Right forelimb (tissue), 1 donor: Measurements from ENCODE around the gene CHST1.
A peak's percentile ranks its signal among the peaks of the same experiment; 100 is the strongest.

Source experiments
- DNase-seq: peaks from one replicate; pipeline ENCODE4 v3.0.0-alpha.2; 2018

Gene CHST1

DNA sequence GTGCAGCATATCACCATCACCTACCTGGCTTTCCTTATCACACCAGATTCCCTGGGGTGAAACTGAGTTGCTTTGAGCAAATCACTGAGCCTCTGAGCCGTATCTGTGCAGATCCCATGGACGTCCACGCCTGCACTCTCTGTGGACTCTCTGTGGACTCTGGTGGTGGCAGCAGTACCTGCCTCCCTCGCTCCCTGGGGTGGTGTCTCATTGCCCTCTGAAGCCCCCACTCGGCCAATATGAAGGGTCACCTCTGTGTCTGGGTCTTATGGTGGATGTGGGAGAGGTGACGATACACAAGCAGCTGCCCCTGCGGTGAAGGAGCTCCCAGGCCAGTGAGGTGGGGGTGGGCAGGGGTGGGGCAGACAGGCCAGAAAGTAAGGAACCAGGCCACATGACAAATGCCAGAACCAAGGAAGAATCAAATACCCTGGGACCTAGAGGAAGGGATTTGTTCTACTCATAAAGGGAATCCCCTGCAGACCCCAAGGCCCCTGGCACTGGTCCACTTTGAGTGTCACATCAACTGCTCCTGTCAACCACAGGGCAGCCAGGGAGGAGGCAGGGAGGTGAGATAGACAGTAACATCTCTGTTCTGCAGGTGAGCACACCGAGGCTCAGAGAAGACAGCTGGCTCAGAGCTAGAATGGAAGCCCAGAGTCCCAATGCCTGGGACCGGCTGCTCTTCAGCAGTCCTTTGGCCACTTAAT, 9.2 kb upstream of the CHST1 start:
- no peak for DNase-seq

DNA sequence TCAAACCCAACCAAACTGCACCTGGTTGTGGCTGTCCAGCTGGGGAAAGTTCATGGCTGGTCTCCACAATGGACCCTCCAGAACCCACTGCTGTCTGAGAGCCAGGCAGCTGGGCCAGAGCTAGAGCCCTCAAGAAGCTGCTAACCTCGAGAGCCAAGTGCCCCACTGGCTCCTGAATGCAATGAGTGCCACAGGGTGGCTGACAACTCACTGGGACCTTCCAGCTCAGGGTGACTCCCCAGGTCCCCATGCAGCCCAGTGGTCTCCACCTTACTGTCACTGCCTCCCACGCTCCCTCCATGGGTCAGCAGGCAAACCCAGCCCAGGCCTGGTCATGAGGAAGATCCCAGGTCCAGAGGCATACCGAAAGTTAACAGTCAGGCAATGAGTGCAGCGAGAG, 8.0 kb upstream of the CHST1 start:
- no peak for DNase-seq

DNA sequence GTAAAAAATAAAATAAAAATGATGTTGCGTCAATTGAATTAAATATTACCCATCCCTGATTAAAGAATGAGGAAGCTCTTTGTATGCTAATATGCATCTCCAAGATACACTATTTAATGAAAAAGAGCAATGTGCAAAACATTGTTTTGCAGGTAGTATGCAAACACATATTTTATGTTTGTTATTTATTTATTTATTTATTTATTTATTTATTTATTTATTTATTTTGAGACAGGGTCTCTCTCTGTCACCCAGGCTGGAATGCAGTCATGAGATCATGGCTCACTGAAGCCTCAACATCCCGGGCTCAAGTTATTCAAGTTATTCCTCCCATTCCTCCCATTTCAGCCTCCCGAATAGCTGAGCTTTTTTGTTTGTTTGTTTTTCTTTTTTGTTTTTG, 7.2 kb upstream of the CHST1 start:
- no peak for DNase-seq

DNA sequence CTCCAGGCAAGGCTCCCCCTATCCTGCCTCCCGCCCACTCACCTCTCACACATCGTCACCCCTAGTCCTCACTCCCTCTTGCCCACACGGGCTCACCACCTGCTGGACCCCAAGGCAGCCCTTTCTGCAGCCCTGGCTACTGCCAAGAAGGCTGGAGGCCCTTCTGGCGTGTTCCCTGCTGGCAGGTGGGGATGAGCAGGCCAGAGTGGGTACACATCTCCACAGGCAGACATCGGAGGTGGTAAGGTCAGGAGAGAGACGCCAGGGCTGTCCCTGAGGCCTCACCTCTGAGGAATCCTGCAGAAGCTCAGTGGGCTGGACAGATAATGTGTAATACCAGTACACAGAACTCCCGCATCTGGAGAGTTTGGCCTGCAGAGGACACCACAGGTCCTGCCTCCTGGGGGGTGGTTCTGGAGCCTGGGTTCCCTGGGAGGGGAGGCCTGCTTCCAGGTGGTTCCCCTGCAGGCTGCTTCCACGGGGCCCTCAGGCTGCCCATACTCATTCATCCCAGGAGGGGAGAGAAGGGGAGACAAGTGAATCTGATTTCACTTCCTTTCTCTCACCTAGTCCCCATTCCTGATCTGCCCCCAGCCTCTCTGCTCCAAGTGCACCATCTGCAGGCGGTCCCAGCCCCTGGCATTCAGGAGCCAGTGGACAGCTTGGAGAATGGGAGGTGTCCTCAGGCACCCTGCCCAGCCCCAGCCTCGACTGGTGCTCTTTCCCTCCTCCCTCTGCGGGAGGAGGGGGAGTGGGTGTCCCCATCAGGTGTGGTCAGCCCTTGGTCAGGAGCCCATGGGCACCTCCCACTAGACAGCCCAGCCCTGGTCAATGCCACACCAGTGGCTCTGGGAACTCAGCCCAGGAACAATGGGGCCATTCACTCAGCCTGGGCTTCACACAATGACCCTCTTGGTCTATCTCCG, 6.1 kb upstream of the CHST1 start:
- DNase-seq = no peak

DNA sequence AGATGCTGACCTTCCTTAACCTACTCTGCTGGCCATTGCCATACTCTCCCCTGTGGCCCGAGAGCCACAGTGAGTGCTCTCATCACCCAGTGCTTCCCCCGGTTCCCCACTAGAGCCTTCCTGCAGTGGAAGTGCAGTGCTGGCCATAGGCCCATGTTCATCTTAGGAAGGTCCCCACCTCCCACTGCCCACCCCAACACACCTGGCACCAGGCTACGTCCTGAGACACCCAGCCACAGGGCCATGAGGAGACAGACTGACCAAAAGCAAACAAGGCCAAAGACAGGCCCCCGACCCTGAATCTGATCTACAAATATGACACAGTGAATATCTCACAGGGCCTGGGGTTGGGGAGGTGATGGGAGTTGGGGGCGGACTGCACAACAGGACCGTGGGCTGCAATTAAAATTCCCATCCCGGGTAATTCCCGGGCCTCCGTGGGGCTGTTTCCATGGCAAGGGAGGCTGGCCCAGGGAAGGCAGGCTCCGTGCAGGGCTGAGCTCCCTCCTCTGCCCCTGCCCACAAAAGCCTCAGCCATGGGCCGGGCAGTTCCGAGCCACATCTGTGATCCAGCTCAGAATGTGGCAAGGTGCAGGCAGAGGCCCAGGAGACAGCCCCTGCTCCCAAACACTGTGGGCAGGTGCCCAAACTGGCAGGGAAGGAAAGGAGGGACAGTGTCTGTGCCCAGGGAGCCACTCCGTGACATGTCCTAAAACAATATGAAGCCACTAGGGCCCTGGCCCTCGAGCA, 5.1 kb upstream of the CHST1 start:
- DNase-seq = no peak

DNA sequence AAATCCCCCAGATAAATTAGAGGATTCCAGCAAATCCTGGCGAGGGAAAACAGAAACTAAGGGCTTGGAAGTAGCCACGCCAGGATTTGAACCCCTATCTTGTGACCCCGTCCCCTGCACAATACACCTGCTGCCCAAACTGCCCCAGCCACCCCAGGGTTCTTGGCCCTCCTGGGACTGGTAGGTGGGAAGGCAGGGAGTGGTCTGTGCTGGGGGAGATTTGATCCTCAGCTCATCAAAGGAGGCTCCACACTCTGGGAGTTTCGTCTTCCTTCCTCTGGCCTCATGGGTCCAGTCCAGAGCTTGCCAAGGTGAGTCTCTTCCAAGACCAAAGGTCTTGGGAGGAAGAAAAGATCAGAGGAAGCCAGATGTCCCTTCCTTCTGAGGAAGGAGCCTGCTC, 4.5 kb upstream of the CHST1 start:
- DNase-seq = no peak

DNA sequence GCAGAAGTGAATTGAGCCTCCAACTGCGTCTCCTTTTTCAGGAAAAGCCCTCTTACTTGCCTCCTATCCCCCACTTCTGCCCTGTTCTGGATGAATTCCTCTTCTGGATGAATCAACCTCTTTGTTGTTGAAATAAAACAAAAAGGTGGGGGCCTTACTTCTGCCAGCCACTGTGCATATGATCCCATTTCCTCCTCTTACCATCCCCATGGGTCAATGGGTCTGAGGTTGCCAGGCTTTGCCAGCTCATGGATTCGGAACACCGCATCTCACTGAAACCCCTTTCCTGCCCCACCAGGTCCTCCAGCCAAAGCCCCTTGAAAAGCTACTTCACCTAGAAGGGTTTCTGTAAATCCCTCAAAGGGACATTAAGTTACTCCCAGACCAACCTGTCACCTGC, 3.7 kb upstream of the CHST1 start:
- no peak for DNase-seq

DNA sequence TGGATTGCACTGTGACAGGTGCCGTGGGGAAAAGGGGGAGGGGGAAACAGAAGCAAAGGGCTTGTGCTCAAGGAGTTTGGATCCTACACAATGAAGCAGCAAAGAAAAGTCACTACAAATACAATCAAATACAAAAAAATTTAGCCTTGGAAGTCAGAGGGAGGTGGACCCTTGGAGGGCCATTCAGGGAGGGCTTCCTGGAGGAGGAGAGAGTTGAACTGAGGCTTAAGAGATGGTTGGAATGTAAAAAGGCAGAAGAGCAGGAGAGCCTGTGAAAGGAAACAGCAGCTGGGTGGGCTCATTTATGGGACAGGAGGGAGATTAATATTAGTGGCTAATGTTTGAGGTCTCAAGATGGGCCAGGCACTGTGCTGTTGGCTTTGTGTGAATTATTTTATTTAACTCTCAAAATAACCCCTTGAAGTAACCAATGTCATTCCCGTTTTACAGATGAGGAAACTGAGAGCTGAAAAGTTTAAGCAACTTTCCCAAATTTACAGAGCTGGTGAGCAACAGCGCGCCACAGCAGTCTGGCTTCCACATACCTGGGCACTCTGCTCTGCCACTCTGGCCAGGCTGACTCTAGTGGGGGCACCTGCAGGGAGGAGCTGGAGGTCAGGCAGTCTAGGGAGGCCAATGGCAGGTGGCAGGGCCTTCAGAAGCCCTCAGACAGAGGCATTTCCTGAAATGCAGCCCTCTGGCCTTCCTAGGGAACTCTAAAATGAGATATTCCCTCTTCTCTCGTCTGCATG, 2.7 kb upstream of the CHST1 start:
- DNase-seq = no peak

DNA sequence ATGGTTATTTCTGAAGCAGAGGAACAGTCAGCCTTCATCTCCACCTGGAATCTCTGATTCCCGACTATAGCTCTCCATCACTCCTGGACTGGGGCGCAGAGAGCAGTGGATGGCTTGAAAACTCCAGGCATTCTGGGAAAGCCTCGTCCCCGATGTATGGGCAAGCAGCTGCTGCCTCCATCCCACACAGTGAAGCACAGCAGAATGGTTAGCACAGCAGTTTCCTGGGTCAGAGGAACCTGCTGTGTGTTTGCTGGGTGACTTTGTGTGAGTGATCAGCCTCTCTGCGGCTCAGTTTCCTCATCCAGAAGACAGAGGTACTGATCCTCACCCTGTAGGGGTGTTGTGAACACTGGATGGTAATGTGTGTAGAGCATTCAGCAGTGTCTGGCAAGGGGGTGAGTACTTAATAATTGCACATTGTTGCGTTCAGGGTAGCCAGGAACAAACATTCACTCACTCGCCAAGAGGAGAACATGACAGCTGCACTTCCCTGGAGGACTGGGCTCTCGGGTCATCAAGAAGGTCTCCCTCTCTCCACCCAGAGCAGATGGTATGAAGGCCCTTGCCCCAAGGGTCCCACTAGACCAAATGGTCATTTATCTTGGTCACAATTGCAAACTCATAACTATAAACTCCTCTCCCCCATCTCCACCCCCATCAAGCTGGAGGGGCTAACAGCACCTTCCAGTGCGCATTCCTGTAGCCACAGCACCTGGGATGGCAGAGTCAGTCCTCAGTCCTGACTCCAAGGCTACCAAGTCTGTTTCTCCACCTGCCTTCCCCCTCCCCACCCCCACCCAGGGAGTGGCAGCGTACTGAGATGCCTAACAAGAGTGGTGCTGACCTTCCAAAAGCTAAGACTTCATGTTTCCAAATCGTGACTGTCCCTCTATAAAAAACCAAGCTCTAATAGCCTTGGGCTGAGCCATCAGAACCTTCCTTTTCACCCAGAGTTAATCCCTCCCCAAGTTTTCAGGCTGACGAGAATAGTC, 1.5 kb upstream of the CHST1 start:
- no peak for DNase-seq

DNA sequence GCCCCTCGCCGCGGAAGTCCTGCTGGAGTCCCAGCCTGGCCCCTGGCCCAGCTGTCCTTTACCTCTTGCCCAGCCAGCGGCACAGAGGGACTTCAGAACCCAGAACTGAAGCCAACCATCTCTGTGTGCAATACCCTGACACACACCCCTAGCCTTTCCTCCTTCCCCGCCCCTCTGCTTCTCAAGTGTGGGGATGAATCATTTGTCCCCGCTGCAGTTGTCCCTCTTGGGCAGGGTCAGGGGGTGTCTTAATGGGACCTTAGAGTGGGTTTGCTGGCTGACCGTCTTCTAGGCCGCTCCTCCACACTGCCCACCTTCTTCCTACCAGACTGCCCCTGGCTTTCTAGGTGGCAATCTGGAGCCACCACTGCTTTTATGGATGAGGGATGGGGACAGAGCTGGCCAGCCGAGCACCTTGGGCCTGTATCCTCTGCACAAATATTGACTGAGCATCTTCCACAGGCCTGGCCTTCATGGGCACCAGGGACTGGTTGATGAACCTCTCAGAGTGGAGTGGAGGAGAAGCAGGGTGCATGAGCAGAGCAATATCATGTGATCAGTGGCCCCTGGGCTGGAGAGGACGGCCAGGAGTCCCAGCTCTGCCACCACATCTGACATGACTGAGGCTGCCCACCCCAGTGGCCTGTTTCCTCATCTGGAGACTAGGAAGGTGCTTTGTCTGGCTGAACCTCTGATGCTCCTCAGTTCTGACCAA, 668 bp upstream of the CHST1 start:
- no peak for DNase-seq

DNA sequence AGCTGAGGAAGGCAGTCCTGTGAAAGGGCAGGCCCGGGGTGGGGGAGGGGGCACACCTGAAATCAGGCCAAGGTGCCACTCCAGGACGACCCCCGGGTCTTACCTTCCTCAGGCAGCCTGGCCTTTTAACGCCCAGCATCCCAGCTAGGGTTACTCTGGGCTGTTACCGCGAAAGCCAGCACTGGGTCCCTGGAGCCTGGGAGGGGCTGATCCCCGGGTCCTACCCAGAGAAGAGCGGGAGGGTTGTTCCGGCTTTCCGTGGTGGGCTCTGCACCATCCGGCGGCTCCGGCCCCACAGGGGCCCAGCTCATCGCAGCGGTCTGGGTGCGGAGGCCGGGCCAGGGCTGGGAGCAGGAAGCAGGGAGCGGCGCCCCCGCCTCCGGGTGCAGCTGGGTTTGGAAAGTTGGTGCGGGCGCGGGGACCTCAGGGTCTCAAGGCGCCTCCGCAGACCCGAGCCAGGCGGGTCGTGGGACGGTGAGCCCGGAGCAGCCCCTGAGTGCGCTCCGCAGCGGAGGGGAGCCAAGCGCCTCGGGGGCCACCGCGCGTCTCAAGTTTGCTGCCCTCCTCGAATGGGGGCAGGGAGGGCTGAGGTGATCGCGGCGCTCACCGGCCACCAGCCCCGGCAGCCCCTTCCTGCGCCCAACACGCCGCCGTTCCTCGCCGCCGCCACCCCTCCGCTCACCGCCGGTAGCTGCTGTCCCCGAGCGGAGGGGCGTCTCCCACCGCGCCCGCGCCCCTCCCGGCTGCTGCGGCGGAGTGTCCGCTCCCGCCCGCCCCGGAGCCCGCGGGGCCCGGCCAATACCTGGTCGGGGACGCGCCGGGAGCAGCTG, 831 bp downstream of the CHST1 start:
- no peak for DNase-seq

DNA sequence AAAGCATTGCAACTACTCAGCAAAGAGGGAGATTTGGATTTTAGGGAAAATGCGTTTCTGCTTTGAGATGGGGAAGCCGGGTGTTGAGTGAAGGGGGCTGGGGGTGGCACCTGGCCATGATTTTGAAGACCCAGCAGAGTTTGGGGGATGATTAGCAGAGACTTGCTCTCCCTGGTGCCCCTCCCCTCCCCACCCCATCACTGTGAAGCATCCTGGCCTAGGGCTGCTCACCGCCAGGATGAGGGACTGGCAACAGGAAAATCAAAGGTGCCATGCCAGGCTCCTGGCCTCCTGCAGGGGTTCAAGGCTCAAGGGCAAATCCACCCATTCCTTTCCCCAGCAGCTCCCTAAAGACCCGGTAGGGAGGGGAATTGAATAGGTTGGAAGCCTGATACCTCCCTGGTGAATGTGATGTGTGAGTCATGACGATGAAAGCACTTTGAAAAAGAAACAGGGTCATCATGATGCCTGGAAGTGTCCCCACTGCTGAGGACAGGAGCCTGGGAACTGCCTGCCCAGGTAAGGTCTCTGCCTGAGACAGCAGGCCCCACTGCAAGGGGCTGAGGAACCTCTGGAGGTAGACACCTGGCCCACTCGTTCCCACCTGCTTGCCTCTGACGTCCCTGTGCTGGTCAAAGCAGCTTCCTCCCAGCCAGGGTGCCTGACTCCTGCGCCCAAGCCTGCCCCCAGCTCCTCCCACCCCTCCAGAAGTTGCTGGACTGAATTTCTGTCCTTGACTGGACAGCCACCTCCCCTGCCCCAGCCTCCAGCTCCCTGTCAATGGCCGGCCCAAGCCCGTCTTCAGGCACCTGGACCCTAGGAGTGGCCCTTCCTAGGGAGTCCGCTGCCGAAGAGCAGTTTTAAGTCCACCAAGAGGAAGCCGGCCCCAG, 1.7 kb downstream of the CHST1 start:
- no peak for DNase-seq

DNA sequence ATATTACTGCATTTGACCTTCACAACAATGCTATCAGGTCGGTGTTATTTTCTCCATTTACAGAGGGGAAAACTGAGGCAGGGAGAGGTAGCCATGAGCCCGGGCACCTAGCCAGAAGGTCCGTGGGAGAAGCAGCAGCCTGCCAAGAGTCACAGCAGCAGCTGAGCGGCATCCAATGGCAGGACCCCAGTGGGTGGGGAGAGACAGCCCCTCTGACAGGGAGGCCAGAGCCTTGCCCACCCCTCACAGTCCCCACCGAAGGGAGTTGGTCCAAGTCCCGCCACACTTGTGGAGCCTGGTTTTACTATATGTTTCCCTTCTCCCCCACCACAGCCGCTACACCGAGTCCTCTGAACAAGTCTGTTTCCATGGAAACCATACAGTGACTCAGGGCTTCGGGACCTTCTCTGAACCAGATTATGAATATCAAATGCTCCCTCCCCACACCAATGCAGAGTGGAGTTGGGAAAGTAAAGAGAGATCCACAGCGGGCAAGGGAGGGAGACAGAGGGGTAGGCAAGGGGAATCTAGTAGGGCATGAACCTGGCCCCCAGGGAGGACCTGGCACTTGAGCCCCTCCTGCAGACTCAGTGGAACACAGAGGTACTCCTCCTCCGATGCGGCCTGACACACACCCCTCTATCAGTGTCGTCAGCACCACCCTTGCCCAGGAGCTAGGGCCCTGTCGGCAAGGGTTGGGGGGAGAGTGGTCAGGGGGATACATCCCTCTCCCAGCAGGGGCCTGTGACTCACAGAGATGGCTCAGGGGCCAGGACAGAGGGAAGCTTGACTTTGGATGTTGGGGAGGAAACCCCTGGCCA, 2.5 kb downstream of the CHST1 start:
- DNase-seq = peak; percentile 66

DNA sequence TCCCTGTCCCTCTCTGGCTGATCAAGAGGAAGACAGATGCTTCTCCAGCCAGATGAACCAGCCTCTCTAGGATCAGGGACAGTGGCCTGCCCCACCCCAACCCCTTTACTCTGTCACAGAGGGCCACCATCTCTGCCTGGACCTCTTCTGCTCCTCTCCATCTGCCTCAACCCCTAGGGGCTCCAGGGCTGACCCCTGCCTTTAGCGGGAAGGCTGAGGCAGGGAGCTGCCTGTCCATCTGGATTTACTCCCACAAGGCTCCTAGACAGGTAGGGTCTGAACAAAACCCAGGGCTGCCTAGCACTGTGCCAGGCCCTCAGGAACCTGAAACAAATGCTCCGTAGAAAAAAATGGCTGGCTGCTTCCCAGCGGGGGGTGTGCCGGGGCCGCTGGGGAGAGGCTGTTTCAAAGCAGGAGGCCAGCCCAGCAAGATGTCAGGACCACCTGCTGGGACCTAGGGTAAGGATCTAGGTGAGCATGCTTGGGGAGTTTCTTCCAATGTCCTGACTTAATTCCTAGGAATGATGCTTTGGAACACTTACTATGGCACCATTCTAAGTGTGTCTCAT, 3.2 kb downstream of the CHST1 start:
- no peak for DNase-seq

DNA sequence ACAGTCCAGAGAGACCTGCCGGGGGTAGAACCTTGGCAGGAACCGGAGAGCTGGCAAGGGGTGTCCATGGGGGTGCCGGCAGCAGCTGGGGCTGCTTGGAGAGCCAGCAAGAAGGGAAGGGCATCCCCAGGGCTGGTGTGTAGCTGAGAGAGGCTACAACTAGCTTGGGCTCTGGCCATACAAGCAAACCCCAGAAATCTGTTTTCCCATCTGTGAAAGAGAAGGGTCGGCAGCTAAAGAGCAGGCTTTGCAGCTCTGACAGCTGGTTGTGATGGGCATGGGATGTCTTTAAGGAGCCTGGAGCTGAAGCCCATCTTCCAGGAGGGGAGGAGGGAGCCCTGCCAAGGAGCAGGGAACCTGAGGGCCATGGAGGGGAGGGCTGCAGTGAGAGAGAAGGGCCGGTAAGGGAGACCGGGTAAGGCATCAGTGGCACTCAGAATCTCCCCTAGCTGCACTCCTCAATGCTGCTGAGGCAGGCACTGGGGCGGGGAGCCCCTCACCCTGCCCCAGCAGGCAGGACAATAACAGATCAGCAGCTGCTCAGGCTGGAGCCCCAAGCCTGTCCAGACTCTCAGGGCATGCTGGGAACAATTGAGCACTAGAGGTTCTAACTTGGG, 3.9 kb downstream of the CHST1 start:
- no peak for DNase-seq

DNA sequence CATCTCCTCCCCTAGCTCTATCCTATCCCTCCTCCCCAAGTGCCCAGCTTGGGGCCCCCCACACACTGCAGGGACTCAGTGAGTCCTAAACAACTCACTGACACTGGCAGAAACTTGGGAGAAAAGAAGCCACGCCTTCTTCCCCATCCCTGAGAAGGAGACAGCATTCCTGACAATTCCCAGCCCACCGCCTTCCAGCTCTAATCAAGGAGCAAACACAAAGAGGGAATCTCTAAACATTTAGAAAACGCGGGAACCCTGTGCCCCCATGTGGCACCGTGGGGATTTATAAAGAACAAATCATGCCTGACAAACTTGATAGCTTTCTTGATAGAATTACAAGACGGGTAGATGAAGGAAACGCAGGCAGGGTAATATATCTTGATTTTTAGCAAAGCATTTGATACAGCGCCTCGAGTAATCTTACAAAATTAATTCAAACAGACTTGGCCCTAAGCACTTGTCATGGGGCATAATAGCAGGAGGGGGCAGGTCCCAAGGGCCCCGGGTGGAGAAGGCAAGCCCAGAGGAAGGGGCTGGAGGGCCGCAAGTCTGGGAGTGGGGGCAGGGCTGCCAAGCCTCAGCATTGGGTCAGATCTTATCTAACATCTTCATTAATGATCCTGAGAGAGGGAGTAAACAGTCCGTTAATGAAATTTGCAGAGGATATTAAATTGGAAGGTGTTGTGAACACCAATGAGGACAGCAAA, 4.5 kb downstream of the CHST1 start:
- no peak for DNase-seq

DNA sequence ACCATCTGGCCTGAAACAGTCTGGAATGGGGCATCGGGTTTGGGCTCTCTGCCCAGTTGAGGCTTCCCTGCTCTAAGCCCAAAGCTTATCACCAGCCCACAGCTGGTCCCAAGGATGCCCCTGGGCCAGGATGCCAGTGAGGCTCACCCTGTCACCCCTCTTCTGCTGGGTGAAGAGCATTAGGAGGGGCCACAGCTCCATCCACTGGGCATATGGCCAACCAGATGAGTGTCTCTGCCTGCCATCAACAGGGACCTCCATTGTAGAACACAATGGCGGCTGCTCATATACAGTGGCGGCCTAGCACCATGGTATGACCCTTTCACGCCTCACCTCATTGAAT, 5.6 kb downstream of the CHST1 start:
- no peak for DNase-seq
